Endothelial cell of umbilical vein (primary cell): ENCODE results near the gene TMEM40.

Experiments used
- EZH2 ChIP-seq: IDR thresholded peaks from 2 replicates; pipeline ENCODE4 v1.6.1; 2012; ENCODE audit warnings: borderline replicate concordance, low read depth, mild to moderate bottlenecking, moderate library complexity, low read length, inconsistent platforms; ENCODE audit not compliant: severe bottlenecking
- FOS ChIP-seq: IDR thresholded peaks from 2 replicates; pipeline ENCODE4 v1.6.1; 2011; ENCODE audit warnings: mild to moderate bottlenecking, low read length, moderate library complexity, borderline replicate concordance; ENCODE audit not compliant: insufficient read depth
- JUN ChIP-seq: IDR thresholded peaks from 2 replicates; pipeline ENCODE4 v1.6.1; 2011; ENCODE audit warnings: borderline replicate concordance, low read depth; ENCODE audit not compliant: insufficient read length, insufficient read depth
- MAX ChIP-seq: IDR thresholded peaks from 2 replicates; pipeline ENCODE4 v1.6.1; 2011; ENCODE audit not compliant: insufficient read depth, insufficient read length
- MYC ChIP-seq: IDR thresholded peaks from one replicate; pipeline ENCODE4 v1.6.1; 2011; ENCODE audit warnings: mild to moderate bottlenecking, low read depth, low read length
- POLR2A ChIP-seq: IDR thresholded peaks from 2 replicates; pipeline ENCODE4 v1.6.1; 2012; ENCODE audit warnings: low read depth, mild to moderate bottlenecking, control low read depth, low read length
- POLR2AphosphoS5 ChIP-seq: IDR thresholded peaks from 2 replicates; pipeline ENCODE4 v1.6.1; 2012; ENCODE audit warnings: low read depth, mild to moderate bottlenecking, control low read depth, low read length, moderate library complexity; ENCODE audit not compliant: insufficient read depth
- TF ChIP-seq, protein P1 (sequence below), 2 donors: IDR thresholded peaks; 1 replicate in 1 of 2; 2 replicates in 1 of 2; pipeline ENCODE4 v1.5.1; 2011; ENCODE audit warnings: low read length in 2 of 2, mild to moderate bottlenecking in 2 of 2, moderate library complexity in 2 of 2, control low read depth in 1 of 2, inconsistent platforms in 1 of 2, low read depth in 1 of 2; ENCODE audit not compliant: insufficient read depth in 1 of 2; ENCODE audit errors: extremely low read depth in 1 of 2

GRCh38 chr3:12773710-12774086 is 14.6 kb upstream of the TMEM40 start:
- TF ChIP-seq POLR2AphosphoS5 (no peak), EZH2 (no peak), MAX (no peak), POLR2A (no peak), JUN (no peak), FOS (no peak), MYC (no peak)
- TF ChIP-seq, protein P1, sequence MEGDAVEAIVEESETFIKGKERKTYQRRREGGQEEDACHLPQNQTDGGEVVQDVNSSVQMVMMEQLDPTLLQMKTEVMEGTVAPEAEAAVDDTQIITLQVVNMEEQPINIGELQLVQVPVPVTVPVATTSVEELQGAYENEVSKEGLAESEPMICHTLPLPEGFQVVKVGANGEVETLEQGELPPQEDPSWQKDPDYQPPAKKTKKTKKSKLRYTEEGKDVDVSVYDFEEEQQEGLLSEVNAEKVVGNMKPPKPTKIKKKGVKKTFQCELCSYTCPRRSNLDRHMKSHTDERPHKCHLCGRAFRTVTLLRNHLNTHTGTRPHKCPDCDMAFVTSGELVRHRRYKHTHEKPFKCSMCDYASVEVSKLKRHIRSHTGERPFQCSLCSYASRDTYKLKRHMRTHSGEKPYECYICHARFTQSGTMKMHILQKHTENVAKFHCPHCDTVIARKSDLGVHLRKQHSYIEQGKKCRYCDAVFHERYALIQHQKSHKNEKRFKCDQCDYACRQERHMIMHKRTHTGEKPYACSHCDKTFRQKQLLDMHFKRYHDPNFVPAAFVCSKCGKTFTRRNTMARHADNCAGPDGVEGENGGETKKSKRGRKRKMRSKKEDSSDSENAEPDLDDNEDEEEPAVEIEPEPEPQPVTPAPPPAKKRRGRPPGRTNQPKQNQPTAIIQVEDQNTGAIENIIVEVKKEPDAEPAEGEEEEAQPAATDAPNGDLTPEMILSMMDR (IDR thresholded peaks at IDR 0.05; ENCODE audit: extremely low read depth in 1 of 2, insufficient read depth in 1 of 2, low read depth in 1 of 2, low read length in 2 of 2), result no peak
